ENCODE measurements around the gene PTRH1.

The PTRH1 gene

DNA sequence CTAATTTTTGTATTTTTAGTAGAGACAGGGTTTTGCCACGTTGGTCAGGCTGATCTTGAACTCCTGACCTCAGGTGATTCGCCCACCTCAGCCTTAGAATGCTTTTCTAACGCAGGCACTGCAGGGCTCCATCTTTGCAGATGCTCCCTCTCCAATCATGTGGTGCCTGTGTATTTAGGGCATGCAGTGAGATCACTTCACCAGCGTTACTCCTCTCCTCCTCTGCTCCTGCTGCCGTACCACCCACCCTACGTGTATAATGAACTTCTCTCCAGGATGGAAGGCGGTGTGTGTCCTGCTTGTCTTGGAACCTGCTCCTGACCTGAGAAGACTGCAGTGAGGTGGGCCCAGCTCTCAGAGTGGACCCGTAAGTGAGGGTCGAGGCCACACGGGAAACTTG lies 22.3 kb downstream of the PTRH1 start:
- no peak for FAIRE-seq

DNA sequence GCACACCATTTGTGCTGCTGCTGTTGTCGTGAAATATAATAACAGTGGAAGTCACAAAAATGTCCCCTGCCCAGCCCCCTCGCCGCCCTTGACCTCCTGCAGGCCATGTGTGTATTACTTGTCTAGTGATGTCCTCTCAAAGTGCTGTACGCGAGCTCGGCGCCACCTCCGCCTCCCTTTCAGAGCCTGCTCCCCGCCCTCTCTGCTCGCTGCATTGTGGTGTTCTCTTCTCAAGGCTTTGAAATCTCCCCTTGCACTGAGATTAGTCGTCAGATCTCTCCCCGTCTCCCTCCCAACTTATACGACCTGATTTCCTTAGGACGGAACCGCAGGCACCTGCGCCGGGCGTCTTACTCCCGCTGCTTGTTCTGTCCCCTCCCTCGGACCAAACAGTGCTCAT lies 23.4 kb downstream of the PTRH1 start:
- FAIRE-seq: no peak

DNA sequence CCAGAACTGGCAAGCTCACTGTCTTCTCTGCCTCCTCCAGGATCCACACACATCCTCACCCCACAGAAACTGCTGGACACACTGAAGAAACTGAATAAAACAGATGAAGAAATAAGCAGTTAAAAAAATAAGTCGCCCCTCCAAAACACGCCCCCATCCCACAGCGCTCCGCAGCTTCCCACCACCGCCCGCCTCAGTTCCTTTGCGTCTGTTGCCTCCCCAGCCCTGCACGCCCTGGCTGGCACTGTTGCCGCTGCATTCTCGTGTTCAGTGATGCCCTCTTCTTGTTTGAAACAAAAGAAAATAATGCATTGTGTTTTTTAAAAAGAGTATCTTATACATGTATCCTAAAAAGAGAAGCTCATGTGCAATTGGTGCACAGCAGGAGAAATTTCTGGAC lies 24.7 kb downstream of the PTRH1 start:
- no peak for FAIRE-seq

DNA sequence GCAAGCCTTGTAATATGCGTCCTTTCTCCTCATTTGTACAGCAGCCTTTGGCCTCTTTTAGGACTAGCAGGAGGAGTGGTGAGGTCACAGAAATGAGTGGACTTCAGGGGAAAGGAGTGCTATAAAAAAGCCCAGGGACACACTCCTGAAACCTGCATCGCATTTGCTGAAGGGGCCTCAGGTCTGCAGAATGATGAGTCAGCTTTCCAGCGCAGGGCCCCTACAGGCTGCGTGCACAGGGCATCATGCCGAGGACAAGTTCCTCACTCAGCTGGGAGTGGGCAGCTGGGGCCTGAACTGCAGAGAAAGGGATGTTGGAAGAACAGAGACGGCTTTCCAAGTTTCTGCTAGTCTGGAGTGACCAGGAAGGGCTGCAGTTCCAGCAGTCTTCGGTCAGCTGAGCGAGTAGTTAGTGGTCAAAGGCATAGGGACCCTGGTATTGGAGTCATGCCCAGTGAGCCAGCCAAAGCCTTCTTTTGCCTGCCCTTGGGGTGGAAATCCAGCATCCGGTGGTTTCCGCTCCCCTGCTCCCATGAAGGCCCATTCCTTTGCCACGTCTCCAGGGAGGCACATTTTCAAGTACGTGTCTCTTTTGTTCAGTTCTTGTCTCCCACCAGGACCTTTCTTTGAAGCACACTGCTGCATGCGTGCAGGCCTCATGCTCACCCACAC lies 26.0 kb downstream of the PTRH1 start:
- no peak for FAIRE-seq

DNA sequence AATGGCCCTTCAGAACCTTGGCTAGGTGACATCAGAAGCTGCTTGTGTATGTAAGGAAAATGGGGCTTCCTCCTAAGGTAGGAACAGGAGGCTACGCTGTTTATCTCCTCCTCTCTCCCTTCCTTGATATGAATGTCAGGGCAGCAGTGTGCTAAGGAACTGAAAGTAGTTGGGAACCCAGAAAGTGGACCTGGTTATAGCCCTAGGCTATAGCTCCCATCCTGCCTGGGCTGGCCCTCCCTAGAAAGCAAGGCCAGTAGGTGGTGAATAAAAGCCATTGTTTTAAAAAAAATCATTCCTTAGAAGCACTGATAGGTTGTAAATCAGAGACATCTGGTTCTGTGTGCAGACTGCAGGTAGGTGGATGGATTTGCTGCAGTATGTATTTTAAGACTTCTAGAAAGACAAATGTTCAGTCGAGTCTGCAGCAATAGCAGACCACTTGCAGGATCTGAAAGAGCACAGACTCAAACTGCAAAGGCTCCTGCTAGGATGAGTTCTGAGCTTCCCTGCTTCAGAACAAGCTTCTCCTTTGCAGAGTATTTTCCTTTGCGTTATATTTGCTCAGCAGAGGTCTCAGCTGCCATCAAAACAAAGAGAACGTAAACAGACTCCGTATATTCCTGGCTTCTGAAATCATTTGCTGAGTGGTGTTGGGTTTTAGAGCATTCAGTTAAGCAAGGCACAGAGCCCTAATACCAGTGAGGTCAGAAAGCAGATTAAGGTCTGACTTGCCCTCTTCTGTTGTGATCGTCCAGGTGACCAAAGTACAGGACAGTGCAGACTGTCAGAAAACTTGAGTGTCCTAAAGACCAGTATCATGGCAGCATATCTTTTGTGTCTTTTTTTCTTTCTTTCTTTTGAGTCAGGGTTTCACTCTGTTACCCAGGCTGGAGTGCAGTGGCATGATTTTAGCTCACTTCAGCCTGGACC lies 28.7 kb downstream of the PTRH1 start:
- no peak for FAIRE-seq

DNA sequence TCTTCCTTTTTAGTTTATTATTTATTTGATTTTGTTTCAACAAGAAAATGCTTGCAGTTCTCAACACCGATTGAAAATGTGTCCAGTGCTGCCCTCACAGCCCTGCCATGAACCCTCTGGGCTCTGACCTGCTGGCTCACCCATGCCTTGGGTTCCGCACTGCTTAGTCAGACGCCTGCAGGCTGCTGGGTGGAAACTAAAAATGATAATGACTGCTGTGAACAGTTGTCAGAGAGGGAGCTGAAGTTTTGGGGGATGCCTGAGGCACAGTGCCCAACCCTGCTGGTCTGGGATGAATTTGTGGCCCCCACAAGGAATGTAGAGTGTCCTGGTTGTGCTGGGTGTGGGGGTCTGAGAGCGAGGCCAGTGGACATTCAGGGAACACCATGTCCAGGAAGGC lies 30.9 kb downstream of the PTRH1 start:
- FAIRE-seq: no peak

DNA sequence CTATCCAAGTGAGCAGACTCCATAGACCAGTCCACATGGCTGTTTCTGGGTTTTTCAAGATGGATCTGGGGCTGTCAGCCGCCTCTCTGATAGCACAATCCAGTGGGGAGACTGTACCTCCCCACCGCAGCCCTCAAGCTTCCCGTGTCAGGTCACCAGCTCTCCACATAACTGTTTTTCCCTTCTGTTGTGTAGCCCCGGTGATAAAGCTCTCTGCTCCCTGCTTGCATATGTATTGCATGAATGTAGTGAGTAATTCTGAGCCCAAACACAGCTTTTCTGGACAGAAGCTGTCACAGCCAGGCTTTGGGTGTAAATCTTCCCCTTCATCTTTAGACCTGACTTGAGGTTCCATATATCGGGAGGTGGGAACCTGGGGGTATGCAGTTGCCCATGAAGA lies 31.7 kb downstream of the PTRH1 start:
- no peak for FAIRE-seq

DNA sequence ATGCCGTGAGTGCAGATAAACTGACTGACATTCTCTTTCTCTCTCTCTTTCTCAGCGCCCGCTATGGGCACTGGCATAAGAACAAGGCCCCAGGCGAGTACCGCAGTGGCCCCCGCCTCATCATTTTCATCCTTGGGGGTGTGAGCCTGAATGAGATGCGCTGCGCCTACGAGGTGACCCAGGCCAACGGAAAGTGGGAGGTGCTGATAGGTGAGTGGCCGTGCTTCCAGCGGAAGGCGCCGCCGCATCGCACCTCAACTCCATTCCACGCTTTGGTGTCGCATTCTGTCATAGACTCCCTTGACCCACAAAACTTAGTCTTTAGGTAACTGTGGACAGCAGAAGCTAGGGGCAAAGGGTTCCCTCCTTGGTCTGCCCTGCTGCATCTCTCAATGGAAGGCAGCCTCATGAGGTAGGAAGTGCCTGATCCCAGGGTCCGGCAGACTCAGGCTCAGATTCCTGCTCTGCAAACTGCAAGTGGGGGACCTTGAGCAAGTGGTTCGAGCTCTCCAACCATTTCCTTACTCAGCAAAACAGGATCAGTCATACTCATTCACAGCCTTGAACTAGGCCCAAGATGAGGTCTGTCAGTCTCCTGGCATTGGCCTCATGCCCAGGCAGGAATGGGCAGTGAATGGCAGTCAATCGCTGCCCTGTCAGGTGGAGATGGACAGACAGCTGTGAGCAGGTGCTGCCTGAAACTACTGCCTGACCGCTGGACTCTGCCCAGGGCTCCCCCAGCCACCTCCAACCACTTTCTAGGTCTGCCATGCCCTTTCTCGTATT lies 32.9 kb downstream of the PTRH1 start:
- FAIRE-seq: no peak

DNA sequence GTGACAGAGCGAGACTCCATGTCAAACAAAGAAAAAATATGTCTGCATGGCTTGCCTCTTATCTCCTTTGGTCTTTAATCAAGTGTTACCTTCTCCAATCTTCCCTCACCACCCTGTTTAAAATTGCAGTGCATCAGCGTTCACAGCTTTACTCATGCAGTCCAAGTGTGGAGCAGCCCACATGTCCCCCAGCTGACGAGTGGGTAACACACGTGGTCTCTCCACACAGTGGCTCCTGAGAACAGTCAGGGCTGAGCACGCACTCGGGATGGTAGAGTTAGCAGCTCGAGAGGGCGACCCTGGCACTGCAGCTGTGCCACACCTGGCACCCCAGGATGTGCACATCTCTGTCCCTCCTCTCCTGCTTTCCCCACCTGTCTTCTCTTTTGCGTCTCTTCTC lies 34.6 kb downstream of the PTRH1 start:
- FAIRE-seq: no peak

DNA sequence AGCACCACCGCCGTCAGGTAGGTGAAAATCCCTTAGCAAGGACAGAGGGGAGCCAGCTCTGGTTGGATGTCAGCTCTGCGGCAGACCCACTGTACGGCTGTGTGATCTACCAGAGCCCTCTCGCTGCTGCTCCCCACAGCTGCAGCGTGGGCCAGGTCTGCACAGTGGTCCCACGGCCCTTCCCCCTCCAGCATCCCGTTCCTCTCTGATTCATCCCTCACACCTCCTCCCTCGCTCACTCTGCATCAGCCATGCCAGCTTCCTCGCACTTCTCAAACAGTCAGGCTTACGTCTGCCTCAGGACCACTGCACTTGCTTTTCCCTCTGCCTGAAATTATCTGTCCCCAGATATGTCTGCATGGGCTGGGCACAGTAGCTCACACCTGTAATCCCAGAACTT lies 35.2 kb downstream of the PTRH1 start:
- FAIRE-seq: no peak

DNA sequence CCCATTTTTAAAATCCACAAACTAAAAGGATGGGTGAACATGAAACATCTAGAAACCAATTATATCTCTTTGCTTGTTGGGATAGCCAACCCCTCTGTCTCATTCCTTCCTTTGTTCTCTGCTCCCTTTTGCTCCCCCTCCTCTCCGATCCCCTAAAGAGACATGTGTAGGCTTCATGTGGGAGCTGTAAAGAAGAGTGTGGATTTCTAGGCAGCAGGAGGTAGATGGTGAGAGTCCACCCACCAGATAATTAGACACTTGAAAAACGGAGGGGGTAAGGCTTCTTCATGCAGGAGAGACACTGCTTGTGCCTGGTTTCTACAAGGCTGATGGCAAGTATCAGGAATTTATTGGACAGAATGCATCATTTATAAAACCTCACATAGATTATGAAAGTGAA lies 36.0 kb downstream of the PTRH1 start:
- FAIRE-seq: no peak

DNA sequence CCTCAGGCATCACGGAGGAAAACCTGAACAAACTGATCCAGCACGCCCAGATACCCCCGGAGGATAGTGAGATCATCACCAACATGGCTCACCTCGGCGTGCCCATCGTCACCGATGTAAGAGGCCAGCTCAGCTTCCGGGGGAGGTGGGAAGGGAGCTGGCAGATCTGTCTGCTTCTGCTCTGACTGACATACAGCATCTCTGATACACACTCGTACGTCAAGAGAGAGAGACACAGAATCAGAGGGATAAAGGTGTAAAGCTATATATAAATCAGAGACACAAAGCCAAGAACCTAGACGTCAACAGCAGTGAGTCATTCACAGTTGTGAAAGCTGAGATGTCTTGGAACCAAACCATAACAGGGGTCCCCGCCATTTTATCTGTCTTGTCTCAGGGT lies 38.8 kb downstream of the PTRH1 start:
- FAIRE-seq: no peak

DNA sequence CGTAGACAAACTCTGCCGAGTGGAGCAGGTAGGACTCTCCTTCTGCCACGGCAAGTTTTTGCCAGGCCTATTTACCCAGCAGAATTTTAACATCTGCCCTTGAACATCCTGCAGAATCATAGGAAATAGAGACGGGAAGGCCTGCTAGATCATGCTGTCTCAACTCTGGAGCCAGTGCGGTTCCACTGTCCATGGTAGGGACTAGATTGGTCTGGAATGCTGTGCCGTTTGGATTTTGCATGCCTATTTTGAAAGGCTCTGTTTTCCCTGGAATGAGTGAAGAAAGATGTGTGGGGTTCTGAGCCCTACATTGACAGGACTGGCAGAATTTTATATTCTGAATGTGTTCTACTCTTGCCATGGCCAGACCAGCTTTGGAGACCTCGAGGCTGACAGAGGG lies 42.2 kb downstream of the PTRH1 start:
- FAIRE-seq: no peak

DNA sequence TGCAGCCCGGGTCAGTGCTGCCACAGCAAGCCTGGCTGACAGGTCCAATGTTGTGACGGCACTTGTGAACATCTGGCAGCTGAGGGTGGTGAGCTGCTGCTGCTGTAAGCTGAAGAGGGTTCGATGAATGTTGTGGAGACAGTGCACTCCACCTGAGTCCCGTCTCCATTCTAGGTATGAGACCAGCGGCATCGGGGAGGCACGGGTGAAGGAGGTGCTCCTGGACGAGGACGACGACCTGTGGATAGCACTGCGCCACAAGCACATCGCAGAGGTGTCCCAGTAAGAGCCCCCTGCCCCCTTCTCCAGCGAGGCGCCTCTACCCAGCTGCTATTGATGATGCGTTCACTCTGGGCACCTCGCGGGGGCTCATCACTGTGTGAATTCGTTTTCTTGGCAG lies 47.6 kb downstream of the PTRH1 start:
- FAIRE-seq: no peak

DNA sequence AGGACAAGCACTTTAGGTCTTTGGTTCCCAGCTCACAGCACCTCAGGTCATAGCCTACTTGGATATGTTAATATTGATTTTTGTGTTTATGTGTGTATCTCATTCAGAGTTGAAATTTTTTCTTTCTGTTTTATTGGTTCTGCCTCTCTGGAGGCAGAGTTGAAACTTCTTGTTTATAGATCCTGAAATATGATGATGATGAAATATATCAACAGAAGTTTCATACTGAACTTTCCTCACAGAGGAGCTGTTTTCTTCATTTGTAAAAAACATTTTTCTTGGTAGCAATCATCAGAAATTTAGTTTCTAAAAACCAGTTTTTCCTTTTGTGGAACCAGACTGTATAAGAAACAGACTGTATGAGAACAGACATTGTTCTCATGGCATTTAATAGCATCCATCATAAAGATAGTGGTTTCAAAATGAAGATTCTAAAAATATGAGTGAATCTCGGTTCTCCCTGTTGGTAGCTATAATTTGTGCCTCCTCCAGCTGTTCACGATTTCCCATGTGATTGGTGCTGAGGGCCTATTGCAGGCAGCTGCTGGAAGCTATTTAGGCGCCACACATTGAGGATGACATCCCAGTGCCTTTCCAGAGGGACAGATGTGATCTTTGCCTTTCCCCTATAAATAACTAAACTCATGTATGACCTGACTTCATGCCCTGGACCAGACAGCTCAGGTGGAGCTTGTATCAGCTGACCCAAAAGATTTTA lies 48.2 kb downstream of the PTRH1 start:
- no peak for FAIRE-seq

DNA sequence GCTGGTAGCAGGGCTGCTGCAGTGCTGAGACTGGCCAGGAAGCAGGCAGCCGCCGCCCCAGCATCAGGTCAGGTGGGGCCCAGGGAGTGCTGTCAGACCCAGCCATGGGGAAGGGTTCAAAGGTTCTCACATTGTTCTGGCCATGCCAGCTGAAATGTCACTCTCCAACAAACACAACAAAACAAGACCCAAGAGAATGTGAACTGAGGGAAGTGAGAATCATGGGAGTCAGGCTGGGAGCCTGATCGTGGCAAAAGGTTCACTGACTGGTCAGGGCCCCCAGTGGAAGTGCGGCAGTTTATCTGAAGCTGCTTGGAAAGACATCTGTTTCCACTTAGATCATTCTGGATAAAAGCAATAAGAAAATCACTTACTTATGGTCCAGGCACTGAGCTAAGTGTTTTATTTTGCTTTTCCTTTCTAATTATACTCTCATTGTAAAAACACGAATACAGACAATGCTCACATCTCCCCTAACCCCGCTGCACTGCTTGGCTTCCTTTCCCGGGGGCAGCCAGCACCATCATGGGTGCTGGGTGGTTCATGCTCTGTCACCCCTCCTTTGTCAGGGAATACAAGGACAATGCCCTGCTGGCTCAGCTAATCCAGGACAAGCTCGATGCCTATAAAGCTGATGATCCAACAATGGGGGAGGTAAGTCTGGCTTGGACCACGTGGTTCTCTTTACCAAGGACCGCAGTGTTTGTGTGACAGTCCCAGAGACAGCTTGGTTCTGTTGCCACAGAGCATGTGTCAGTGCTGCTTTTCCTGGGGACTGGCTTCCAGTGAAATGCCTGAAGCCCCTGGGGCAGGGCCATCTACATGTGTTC lies 50.6 kb downstream of the PTRH1 start:
- FAIRE-seq: no peak

DNA sequence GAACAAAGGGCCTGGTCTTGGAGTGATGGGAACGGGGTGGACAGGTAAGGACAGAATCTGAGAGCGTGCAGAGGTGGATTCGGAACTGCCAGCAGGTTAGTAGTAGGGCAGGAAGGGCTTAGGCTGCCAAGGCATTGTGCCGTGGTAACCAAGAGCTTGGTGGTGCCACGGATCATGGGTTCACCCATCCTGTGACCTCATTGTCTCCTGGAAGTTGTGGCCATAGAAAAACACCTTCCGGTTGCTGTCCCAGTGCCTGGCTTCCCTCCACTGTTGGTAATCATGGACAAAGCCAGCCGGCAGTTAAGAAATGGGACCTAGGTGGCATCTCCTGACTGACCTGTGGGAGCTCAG lies 51.2 kb downstream of the PTRH1 start:
- no peak for FAIRE-seq

All from TTC549 (cell line).